Measurements from ENCODE around the gene SERPINA10.
A peak's percentile ranks its signal among the peaks of the same experiment; 100 is the strongest.

Gene SERPINA10

GRCh38 chr14:94292872-94293577, at the start of gene SERPINA10:
TSS of gene SERPINA10 (minus strand) at chr14:94293268. CDS start at chr14:94290593, 2,675 bp downstream.
- no peak for TF ChIP-seq CTCF (conservative IDR thresholded peaks at IDR 0.05)
- peak within 1 kb of the TSS; percentile 27; the same call in 1 of the 2 replicates for H3K27ac ChIP-seq

- no peak for TF ChIP-seq CTCF (conservative IDR thresholded peaks at IDR 0.05)
- H3K27ac ChIP-seq, result peak overlapping the region; percentile 14; the same call in 1 of the 2 replicates
Observed at GRCh38 chr14:94342334-94342934, 49.4 kb upstream of the SERPINA10 start.

GRCh38 chr14:94341656-94342333, 48.7 kb upstream of the SERPINA10 start:
- TF ChIP-seq CTCF (conservative IDR thresholded peaks at IDR 0.05), result no peak
- H3K27ac ChIP-seq, result no peak overlapping the region

GRCh38 chr14:94340533-94340932, 47.5 kb upstream of the SERPINA10 start:
- TF ChIP-seq CTCF (conservative IDR thresholded peaks at IDR 0.05), result no peak
- H3K27ac ChIP-seq, result no peak overlapping the region; the same call in 1 of the 2 replicates

GRCh38 chr14:94338023-94338422, 45.0 kb upstream of the SERPINA10 start:
- TF ChIP-seq CTCF (conservative IDR thresholded peaks at IDR 0.05), result no peak
- no peak overlapping the region for H3K27ac ChIP-seq

GRCh38 chr14:94337274-94337673, 44.2 kb upstream of the SERPINA10 start:
- TF ChIP-seq CTCF (conservative IDR thresholded peaks at IDR 0.05), result no peak
- H3K27ac ChIP-seq, result no peak overlapping the region

GRCh38 chr14:94334872-94335271, 41.8 kb upstream of the SERPINA10 start:
- H3K27ac ChIP-seq, result no peak overlapping the region
- no peak for TF ChIP-seq CTCF (conservative IDR thresholded peaks at IDR 0.05)

All from VCaP (cell line).